ENCODE results near the gene SAMHD1.
A peak's percentile ranks its signal among the peaks of the same experiment; 100 is the strongest.
"Not testable (repeated sequence)": the region's sequence is repeated elsewhere in the genome, so short reads cannot be mapped to it uniquely, and the experiment has no call there.

Gene SAMHD1

DNA sequence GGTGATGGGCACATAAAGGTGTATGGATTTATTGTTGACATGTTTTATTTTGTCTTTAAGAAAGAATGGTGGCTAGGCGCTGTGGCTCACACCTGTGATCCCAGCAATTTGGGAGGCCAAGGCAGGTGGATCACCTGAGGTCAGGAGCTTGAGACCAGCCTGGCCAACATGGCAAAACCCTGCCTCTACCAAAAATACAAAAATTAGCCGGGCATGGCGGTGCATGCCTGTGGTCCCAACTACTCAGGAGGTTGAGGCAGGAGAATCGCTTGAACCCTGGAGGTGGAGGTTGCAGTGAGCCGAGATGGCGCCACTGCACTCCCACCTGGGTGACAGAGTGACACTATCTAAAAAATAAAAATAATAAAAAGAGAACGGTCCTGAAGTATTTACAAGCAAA, 45.4 kb downstream of the SAMHD1 start:
- not testable (repeated sequence) for DNase-seq

DNA sequence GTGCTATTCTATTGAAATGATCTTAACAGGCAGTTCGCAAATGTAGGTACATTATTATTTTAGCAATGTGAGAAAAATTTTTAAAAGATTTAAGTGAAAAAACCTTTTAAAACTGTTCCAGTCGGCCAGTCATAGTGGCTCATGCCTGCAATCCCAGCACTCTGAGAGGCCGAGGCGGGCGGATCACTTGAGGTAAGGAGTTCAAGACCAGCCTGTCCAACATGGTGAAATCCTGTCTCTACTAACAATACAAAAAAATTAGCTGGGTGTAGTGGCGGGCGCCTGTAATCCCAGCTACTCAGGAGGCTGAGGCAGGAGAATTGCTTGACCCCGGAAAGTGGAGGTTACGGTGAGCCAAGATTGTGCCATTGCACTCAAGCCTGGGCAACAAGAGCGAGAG, 45.9 kb downstream of the SAMHD1 start:
- not testable (repeated sequence) for DNase-seq

DNA sequence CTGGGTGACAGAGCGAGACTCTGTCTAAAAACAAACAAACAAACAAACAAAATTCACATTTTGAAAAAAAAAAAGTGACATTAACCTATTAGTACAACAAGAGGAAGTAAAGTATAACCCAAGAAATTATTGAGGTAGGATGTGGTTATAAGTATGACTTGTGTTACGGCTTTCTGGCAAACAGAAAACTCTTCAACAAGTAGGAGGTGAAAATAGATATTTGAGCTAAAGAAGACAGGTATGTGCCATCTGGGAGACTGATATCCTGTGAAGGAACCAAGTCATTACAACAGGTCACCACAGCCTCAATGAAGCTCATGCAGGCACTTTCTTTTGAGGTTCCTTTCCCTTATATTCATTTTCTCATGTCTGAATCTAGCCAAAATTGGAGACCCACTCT, 46.8 kb downstream of the SAMHD1 start:
- DNase-seq, result no peak

DNA sequence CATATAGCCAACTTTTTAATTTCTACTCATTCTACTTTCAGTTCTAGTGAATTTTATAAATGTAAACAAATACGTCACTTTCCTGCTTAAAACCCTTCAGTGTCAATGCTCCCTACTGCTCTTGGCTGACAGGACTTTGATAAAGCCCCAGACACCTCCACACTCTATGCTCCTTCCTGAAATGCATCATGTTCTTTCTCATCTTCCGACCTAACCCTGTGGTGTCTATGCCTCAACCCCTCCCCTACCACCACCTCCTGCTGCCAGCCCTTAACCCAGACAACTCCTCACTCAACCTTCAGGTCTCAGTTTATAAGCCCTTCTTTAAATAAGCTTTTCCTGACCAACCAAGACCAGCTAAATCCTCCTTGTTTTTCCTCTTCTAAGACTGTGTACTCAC, 56.5 kb downstream of the SAMHD1 start:
- no peak for DNase-seq

DNA sequence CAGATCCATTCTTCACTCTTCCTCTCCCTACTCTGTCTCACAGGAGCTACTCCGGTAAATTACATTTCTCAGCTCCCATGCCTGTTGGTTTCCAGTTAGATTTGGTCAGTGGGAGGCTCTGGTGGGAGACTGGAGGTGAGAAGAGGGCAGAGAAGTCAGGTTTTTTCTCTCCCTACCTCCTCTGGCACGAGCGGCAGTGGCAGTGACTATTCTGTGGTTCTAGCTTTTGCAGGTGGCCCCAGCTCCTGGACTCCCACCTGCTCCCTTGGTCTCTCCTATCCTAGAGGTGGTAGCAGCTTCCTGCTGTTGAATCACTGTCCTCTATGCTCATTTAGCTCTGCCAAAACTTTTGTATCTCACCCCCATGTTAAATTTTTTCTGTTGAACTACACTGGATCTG, 57.7 kb downstream of the SAMHD1 start:
- no peak for DNase-seq

DNA sequence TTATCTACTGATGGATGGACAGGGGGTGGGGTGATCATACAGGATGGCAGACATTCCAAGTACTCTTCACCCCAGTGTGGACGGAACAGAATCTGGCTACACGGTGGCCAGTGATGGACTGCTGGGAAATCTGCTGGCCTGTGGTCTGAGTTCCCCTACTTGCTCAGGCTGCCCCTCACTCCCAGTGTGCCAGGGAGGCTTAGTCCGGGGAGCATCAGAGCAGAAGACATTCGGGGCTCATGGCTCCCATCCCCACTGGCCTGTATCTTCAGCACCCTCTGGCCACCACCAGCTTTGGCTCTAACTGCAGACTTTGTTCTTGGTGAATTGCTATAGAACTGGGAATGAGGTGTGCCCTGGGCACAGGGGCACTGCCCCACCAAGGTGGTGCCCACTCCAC, 60.3 kb downstream of the SAMHD1 start:
- DNase-seq, result no peak

DNA sequence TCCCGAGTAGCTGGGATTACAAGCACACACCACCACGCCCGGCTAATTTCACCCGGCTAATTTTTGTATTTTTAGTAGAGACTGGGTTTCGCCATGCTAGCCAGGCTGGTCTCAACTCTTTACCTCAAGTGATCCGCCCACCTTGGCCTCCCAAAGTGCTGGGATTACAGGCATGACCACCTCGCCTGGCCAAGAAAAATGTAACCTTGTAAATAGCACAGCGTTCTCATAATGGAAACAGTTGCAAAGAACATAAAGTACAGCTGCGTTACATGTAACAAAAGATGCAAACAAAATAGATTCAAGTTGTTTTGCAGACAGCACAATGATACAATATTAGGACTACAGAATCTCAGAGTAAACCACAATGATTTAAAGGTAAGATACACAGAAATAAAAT, 60.9 kb downstream of the SAMHD1 start:
- DNase-seq, result no peak

DNA sequence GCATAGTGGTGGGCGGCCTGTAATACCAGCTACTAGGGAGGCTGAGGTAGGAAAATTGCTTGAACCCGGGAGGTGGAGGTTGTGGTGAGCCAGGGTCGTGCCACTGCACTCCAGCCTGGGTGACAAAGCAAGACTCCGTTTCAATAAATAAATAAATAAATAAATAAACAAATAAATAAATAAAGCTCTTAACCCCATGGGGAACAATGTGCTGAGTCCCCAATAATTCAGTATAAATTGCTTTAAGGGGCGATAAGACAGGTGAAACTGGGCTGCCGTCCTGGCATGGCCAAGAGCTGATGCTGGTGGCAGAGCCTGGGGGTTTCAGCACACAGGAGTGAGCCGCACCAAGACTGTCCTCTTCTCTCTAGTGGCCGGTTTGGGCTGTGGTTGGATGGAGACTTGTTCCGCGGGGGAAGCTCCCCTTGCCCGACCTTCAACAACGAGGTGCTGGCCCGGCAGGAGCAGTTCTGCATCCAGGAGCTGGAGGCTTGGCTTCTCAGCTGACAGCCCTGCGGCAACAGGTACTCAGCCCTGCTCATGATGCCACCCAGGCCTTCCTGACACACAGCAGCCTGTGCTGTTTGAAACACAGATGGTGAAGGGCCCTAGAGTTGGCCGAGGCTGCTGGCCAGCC, 62.5 kb downstream of the SAMHD1 start:
- DNase-seq, result no peak

DNA sequence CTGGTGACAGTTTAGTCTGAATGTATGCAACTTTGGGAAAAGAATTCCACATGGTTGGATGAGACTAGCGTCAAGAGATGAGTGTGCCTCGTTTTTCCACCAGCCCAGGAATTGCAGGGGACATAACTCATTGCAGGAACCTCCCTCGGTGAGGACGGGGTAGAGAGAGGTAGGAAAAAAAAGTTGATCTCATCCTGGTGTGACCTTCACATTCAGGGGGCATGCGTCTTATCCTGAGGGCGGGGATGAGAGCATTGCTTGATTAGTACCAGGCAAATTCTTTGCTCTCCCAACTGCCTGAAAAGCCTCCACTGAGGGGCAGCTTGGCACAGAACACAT, 63.8 kb downstream of the SAMHD1 start:
- DNase-seq, result no peak

DNA sequence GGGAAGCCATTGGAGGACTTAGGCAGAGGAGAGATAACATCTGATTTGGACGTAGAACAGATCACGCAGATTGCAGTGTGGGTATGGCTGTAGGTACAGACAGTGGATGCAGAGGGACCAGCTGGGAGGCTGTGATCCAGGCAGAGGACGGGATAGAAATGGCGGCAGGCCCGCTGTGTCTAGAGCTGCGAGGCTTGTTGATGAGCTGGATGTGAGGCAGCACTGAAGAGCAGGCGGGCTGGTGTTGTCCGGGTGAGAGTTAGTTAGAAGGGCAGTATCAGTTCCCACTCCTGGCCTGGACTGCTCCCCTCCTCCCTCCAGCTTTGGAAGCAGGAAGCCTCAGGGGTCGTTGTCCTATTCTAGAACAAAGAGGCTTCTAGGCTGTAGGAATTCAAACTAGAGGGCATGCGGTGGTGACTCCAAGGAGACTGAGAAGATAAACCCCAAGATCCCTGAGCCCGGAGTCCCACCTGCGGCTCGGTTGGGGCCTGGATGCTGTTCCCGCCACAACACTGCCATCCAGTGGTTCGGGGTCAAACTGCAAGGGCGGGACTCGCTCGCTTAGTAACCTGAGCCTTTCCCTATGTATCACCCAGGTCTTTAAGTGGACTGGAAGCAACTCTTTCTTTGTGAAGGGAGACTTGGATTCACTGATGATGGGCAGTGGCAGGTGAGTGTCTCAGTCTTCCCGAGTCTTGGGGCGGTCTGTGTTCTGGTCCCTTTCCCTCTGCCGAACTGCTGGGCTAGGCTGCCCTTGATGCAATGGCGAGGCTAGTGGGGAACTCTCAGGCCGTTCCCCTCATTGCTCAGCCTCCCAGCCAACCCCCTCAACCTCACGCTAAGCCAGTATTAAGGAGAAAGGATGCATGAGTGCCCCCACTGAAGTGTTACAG, 64.4 kb downstream of the SAMHD1 start:
- peak; percentile 89 for DNase-seq

DNA sequence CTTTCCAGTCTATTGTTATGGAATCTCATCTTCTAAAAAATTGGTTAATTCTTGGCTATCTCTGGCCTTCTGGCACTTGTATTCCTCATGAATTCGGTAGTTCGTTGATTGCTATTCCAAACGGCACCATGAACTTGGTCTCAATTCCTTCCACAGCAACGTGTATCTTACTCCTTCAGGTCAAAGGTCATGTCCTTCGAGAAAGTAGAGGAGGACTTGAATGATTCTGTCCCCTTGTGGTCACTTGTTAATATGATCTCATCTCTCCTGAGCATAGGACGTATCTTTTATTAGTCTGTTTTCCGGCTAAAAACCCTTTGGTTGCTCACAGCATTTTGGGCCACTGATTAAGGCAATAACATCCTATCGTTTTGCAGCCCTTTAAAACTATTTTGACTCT, 66.2 kb downstream of the SAMHD1 start:
- DNase-seq, result no peak

DNA sequence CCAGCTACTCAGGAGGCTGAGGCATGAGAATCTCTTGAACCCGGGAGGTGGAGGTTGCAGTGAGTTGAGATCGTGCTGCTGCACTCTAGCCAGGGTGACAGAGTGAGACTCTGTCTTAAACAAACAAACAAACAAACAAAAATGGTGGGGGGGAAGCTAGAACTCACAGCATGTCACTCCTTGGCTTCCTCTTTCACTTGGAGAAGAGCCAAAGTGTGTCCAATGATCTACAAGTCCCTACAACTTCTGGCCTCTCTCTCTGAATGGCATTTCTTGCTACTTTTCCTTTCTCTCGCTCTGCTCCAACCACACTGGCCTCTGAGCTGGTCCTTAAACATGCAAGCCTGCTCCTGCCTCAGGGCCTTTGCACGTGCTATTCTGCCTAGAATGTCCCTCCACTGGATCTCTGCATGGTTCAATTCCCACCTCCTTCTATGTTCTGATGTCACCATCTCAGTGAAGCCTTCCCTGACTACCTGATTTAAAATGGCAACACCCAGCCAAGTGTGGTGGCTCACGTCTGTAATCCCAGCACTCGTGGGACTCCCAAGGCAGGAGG, 67.5 kb downstream of the SAMHD1 start:
- DNase-seq, result no peak

DNA sequence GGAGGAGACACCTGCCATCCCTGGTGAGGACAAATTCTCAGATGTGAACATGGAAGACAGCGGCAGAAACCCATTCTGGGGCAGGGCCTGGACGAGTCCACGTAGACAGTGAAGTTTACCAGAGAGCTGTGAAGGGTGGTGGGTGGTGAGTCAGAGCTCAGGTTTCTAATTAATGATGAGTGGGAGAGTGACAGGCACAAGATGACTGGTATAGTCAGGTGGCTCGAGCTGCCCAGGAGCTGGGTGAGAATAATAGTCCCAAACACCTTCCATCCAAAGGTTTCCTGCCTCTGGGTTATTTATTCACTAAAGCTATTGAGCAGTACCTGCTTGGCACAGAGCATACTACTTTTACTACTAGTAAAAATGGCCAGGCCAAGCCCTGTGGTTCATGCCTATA, 69.6 kb downstream of the SAMHD1 start:
- DNase-seq, result no peak

DNA sequence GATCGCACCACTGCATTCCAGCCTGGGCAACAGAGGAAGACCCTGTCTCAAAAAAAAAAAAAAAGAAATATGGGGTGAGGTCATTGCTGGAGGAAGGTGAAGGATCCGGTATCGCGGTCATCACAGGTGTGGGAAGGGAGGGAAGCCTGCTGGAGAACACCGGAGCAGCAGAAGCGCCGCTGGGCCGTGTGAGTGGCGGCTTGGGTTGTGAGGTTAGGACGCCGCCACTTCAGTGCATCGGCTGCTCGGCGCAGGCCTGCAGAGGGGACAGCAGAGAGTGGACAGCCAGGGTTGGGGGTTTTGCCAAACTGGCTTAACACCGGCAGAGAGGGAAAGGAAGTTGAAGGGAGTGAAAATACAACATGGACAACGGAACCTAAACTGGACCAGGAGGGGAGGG, 70.2 kb downstream of the SAMHD1 start:
- DNase-seq, result no peak

DNA sequence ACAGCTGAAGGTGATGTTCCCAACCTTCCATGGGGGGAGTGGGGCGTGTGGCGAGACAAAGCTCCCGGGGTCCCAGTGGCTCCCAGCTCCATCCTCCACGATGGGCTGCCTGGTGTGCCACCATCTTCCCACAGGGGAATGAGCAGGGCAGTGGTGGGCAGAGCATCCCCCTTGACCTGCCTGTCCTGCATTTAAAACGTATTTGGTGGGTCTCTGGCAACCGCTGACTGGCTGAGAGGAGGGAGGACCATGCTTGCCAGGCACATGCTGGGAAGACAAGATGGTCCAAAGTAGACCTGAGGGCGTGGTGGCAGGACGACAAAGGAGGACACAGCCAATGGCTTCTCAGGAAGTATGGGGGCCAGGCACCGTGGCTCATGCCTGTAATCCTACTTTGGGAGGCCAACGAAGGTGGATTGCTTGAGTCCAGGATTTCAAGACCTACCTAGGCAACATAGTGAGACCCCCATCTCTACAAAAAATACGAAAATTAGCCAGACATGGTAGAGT, 70.7 kb downstream of the SAMHD1 start:
- DNase-seq, result no peak

DNA sequence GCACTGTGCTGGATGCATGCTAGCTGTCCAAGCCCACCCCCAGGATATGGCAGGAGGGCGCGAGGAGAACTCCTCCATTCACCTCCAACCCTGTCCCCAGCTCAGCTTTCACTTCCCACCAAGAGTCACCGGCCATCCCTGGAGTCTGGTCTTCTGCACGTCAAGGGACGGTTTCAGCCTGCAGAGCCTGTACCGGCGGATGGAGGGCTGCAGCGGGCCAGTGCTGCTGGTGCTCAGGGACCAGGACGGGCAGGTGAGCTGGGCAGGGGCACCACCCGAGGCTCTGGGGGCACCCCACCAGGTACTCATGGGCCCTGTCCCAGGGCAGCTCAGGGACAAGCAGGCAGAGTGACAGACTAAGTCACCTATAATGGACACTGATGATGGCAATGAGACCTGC, 72.6 kb downstream of the SAMHD1 start:
- no peak for DNase-seq

DNA sequence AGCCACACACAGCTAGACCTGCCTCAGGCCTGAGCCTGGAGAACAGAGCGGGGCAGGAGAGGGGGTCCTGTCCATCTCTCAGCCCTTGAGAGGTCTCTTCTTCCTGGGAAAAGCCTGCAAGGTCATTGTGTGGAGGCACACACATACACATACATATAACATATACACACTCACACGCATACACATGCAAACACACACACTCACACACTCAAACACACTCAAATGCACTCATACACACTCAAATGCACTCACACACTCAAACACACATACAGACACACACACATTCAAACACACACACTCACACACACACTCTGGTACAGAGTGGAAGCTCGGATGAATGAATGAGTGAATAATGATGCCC, 75.1 kb downstream of the SAMHD1 start:
- DNase-seq, result no peak

DNA sequence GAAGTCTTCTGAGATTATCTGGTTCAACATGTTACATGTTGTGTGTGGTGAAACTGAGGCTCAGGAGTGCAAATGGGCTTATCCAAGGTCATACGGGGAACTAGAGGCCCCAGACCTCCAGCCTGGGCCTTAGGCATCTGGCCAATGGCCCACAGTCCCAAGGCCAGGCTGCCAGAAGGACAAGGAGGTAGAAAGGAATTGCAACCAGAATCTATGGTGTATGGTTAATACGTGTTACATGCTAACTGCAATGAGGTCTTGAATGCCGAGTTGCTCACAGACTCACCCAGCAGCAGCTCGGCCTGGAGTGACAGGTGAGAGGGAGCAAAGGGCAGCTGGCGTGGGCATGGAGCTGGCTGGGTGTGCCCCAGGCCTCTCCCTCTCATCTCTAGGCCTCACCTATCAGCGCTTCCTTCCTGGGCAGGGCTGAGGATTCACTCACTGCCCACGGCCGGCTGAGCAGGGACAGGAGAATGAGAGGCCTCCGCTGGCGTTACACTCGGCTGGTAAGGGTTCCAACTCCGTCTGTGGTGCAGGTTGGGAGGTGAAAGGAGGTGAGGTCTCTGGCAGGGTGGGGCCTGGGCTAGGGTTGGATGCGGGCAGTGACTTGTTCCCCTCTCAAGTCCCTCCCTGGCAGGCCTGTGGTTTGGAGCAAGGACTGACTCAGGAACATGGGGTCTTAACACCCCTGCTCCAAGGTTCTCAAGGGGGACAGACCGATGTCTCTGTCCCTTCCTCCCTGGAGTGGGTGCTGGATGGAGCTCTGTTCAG, 75.6 kb downstream of the SAMHD1 start, which contains the start of gene TLDC2:
TLDC2 (plus strand) TSS at position 437 of the 771 bp plus-strand sequence; CDS start at position 474, 37 bp downstream.
- DNase-seq, result no peak

DNA sequence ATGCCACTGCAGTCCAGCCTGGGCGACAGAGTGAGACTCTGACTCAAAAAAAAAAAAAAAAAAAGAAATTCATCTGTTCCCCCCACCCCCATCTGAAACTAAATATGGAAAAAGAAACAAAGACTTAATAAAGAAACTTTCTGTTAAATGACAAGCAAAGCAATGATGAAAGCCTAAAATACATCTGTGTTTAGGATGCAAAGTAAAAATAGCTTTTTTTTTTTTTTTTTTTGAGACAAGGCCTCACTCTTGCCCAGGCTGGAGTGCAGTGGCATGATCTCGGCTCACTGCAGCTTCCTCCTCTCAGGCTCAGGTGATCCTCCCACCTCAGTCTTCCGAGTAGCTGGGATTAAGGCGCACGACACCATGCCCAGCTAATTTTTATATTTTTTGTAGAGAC, 76.4 kb downstream of the SAMHD1 start:
- DNase-seq, result not testable (repeated sequence)

DNA sequence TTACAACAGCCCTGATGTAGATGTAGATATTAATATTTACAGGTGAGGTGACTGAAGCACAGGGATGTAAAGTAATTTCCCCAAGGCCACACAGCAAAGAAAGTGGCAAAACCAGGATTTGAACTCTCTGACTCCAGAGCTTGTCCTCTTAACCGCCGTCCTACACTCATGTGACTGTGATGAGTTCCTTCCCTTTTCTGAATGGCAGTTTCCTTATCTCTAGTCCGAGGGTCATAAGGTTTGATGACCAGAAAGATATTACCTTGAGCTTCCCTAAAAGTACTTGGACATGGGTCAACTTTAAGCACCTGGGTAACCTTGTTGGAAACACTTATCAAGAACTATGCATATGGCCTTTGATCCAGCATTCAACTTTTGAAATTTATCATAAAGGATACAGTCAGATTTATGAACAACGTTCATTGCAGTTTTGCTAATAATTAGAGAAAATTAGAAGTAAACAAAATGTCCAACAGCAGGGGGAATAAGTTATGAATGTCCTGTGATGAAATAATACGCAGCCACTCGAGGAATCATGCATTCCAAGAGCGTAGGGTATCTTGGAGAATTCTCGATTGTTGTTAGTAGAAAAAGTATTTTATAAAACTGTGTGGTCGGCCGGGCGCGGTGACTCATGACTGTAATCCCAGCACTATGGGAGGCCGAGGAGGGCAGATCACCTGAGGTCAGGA, 77.9 kb downstream of the SAMHD1 start:
- no peak for DNase-seq

DNA sequence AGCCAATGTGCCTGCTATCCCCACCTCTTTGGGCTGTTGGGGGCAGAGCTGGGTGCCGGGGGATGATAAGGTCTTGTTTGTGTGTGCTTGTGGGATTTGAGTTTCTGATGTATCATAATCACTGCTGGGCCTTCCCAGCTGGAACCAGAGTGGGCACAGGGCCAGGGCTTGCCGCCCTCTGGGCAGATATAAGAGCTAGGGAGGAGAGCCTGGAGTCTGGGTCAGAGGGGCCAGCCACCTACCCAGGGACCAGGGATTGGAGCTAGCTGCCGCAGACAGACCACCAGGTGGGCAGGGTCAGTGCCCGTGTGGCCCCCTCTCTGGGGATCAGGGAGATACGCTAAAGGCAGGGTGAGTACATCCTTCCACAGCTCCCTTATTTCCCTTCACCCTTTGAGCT, 78.7 kb downstream of the SAMHD1 start:
- no peak for DNase-seq
